Osteoblast (primary cell): ENCODE measurements around the gene CCND1. TPM values are rescaled to one million over a fixed set of nuclear protein-coding genes. Genes with fewer than 3 reads are reported as not detected.

Experiments
- DNase-seq: peaks from one replicate; pipeline ENCODE4 v3.0.0; 2011; ENCODE audit warnings: low spot score, mixed read lengths; ENCODE audit not compliant: insufficient read length; ENCODE audit errors: missing footprints
- H2AFZ ChIP-seq: 2 replicates; pipeline ENCODE4 v1.6.0; 2011; ENCODE audit warnings: mild to moderate bottlenecking, low read length
- H3K27ac ChIP-seq: 2 replicates; pipeline ENCODE4 v1.5.1; 2011; ENCODE audit warnings: mild to moderate bottlenecking, low read depth, low read length, moderate library complexity
- H3K27me3 ChIP-seq: 2 replicates; pipeline ENCODE4 v1.6.0; 2012; ENCODE audit warnings: mild to moderate bottlenecking, control low read depth, inconsistent platforms, low read length, moderate library complexity; ENCODE audit not compliant: insufficient read depth
- H3K36me3 ChIP-seq: 2 replicates; pipeline ENCODE4 v1.5.1; 2011; ENCODE audit warnings: mild to moderate bottlenecking, low read length, control low read depth, moderate library complexity; ENCODE audit not compliant: insufficient read depth
- H3K4me1 ChIP-seq: 2 replicates; pipeline ENCODE4 v1.5.1; 2011; ENCODE audit warnings: mild to moderate bottlenecking, low read length, control low read depth, moderate library complexity; ENCODE audit not compliant: insufficient read depth
- H3K4me2 ChIP-seq: 2 replicates; pipeline ENCODE4 v1.6.0; 2011; ENCODE audit warnings: mild to moderate bottlenecking, low read length; ENCODE audit not compliant: insufficient read depth
- H3K4me3 ChIP-seq: fragments of 200-600 bp; sonication (generic); 3 replicates; pipeline ENCODE4 v1.5.1; 2012; ENCODE audit warnings: mild to moderate bottlenecking, low read length, inconsistent platforms; ENCODE audit not compliant: insufficient read depth
- H3K79me2 ChIP-seq: 2 replicates; pipeline ENCODE4 v1.6.0; 2012; ENCODE audit warnings: mild to moderate bottlenecking, low read length, control low read depth, inconsistent platforms; ENCODE audit not compliant: insufficient read depth
- H3K9me3 ChIP-seq: 2 replicates; pipeline ENCODE4 v1.5.1; 2011; ENCODE audit warnings: low read depth, low read length, control low read depth
- H4K20me1 ChIP-seq: 2 replicates; pipeline ENCODE4 v1.6.0; 2012; ENCODE audit warnings: mild to moderate bottlenecking, low read length, control low read depth; ENCODE audit not compliant: insufficient read depth
- total RNA-seq: library from RNA; depleted of rRNA; stranded (reverse); fragments of >200 nt; gene quantifications from 2 replicates; pipeline ENCODE4 v1.2.3, GENCODE V29; 2012
- TF ChIP-seq, protein P1 (sequence below): IDR thresholded peaks from 2 replicates; pipeline ENCODE4 v1.5.1; 2011; ENCODE audit warnings: mild to moderate bottlenecking, low read depth, low read length, moderate library complexity; ENCODE audit errors: extremely low read depth

Gene CCND1
- total RNA-seq, 1 donor = 187 TPM

DNA sequence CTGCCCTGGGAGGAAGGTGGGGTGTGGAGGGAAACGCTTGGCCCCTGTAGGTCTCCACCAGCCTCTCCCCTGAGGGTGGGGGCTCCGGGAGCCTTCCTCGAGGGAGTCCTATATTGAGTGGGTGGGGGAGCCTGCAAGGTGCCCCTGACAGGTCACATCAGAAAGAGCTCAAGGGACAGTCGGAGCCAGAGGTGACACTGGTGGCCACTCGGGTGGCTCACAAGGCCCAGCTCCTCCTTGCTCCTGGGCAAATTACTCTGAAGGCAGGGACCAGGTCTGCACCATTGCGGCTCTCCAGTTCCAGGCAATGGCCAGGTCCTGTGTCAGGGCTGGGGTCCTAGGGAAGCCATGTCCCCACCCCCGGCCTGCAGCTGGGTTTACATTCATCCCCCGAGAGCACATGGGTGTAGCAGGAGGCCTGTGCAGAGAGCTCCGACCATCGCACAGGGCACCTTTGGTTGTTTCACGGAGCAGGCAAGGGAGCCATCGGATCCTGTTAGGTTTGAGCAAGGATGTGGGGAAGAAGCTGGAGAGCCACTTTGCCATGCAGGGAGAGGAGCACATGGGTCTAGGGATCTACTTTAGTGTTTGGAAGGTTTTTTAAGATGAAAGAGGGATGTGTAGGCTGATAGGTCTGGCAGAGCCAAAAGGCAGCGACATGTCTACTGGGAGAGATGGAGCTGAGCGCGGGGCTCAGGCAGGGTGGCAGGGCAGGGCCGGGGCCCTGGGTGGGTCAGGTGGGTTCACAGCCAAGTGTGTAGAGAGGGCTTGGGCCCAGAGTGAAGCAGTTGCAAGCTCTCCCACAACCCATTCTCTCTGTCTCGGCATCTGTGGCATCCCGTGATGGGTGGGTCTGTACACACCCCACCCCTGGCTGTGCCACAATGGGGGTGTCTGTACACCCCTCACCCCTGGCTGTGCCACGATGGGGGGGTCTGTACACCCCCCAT, 14.8 kb downstream of the CCND1 start:
- Histone ChIP-seq H3K4me3 (no peak overlapping the region), H2AFZ (no peak overlapping the region), H3K9me3 (no peaks in the 10 kb centered on the region), H3K4me1 (no peaks in the 10 kb centered on the region), H3K27me3 (no peaks in the 10 kb centered on the region), H3K4me2 (no peak overlapping the region), H3K27ac (no peak overlapping the region), H4K20me1 (peaks cover 32% of the 10 kb centered on the region), H3K79me2 (peaks cover 3% of the 10 kb centered on the region), H3K36me3 (peaks cover 40% of the 10 kb centered on the region)
- TF ChIP-seq, protein P1, sequence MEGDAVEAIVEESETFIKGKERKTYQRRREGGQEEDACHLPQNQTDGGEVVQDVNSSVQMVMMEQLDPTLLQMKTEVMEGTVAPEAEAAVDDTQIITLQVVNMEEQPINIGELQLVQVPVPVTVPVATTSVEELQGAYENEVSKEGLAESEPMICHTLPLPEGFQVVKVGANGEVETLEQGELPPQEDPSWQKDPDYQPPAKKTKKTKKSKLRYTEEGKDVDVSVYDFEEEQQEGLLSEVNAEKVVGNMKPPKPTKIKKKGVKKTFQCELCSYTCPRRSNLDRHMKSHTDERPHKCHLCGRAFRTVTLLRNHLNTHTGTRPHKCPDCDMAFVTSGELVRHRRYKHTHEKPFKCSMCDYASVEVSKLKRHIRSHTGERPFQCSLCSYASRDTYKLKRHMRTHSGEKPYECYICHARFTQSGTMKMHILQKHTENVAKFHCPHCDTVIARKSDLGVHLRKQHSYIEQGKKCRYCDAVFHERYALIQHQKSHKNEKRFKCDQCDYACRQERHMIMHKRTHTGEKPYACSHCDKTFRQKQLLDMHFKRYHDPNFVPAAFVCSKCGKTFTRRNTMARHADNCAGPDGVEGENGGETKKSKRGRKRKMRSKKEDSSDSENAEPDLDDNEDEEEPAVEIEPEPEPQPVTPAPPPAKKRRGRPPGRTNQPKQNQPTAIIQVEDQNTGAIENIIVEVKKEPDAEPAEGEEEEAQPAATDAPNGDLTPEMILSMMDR = no peak
- DNase-seq = peak; percentile 94

DNA sequence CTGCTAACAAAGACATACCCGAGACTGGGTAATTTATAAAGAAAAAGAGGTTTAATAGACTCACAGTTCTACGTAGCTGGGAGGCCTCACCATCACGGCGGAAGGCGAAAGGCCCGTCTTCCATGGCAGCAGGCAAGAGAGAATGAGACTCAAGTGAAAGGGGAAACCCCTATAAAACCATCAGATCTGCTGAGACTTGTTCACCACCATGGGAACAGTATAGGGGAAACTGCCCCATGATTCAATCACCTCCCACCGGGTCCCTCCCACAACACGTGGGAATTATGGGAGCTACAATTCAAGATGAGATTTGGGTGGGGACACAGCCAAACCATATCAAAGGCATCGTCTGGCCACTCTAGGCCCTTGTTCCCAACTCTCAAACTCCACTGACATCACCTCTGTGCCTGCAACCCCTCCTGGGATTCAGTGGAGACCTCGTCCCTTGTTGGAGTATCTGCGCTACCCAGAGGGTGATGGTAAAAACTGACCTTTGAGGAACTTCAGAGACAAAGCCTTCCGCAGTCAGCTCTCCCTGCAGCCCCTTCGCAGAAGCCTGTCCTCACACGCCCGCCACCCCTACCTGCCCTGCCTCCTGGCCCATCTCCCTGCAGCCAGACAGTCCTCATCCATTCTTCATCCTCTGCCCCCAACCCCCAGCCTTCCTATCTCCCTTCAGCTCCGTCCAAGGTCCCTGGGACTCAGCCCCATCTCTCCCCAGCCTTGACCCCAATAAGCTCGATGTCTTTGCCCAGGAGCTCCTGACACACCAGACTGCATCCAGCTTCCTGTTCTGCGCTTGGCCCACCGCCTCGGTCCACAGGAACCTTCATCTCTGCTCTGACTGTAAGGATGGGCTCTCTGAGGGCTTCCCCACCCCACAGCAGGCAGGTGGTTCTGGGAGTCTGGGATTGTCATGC, 15.8 kb downstream of the CCND1 start:
- Histone ChIP-seq H3K4me3 (no peak overlapping the region), H2AFZ (no peak overlapping the region), H3K79me2 (no peaks in the 10 kb centered on the region), H3K27ac (no peak overlapping the region), H3K36me3 (peaks cover 29% of the 10 kb centered on the region), H3K4me2 (no peak overlapping the region), H3K4me1 (peaks cover 1% of the 10 kb centered on the region), H4K20me1 (peaks cover 29% of the 10 kb centered on the region), H3K27me3 (no peaks in the 10 kb centered on the region), H3K9me3 (no peaks in the 10 kb centered on the region)
- TF ChIP-seq, protein P1 = no peak
- peak; percentile 79 for DNase-seq

DNA sequence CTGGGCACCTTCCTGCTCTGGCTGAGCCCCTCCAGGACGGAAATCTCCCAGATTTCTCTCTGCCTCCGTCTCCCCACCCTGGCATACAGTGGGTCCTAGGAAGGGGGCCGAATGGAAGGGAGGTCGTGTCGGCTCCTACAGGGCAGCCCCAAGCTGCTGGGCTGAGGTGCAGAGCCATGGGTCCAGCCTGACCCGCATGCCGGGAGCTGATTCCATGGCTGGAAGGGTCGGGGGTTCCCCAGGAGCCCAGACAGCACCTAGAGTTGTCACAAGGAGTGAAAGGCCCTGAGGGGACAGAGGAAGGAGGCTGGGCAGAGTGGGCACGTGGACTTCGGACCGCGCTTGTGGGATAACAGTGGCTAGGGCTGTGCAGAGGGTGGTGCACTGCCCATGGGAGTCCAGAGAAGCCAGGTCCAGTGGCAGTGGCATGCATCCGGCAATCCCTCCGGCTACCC, 16.5 kb downstream of the CCND1 start:
- Histone ChIP-seq H3K79me2 (no peaks in the 10 kb centered on the region), H3K4me1 (peaks cover 8% of the 10 kb centered on the region), H3K9me3 (no peaks in the 10 kb centered on the region), H3K27ac (no peak overlapping the region), H4K20me1 (peaks cover 33% of the 10 kb centered on the region), H2AFZ (no peak overlapping the region), H3K4me3 (no peak overlapping the region), H3K27me3 (no peaks in the 10 kb centered on the region), H3K4me2 (no peak overlapping the region), H3K36me3 (peaks cover 22% of the 10 kb centered on the region)
- TF ChIP-seq, protein P1 = no peak
- peak; percentile 75 for DNase-seq
